SKM-1 (cell line): ENCODE results near the gene SLC38A2.

Experiments used
- DNase-seq: peaks from one replicate; lab custom pipeline; 2025; ENCODE audit not compliant: unreplicated experiment; lab: John Stamatoyannopoulos, UW

The SLC38A2 gene

DNA sequence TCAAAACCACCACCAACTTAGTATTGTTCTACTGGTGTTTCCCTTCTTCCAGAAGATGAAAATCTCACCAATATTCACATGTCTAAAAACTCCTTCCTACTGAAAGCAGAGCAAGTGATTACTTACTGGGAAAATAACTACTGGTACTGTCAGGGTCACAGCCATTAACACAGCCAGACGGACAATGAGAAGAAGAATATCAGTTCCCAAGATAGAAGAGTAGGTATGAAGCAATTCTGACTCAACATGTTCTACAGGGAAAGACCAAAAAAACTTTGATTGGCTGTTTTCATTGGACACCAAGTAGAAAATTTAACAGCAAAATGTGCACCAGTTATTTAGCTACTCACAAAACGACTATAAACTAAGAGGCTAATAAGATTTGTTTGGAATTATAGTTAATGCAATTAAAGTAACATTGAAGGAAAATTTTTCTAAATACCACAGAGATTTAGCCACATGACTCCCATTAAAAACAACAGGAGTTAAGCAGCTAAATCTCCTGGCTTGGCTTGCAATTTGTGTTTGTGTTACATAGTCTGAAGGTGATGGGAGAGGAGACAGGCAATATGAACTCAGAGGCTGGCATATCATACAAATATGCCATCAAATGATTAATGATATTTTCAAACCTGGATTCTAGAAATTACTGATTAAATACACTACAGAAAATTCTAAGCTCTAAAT is 9.5 kb downstream of the SLC38A2 start:
- DNase-seq = no peak

- no peak for DNase-seq
Measured at GRCh38 chr12:46361667-46362034, 10.9 kb downstream of the SLC38A2 start.

DNA sequence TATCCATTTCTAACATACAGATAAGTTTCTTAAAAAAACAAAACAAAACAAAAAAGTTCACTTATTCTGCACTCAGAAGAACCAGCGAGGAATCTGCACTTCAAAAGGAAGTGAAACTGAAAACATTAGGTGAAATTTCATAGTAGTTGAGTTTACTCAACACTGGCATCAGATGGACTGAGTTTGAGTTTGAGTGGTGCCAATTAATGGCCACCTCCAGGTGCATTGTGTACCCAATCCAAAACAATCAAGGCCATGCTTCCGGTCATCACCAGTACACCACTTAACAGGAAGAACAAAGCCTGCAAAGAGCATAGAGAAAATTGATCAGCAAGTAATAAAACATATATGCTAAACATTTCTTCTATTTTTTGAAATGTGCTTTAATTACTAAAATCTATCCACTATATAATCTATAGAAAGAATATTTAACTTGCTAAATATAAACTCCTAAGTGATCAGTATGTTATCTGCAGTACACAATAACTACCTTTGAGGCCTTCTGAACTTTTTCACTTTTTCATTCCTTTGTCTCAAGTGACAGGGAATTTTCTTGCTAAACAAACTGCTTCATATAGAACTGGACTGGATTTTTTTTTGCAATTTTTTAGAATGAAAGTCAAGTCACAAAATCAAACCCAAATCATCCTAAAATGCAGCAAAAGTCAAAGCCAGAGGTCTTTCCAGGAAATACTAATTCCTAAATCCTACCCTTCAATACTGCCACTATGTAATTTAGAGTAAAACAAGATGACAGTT is 11.5 kb downstream of the SLC38A2 start:
- DNase-seq = no peak

DNA sequence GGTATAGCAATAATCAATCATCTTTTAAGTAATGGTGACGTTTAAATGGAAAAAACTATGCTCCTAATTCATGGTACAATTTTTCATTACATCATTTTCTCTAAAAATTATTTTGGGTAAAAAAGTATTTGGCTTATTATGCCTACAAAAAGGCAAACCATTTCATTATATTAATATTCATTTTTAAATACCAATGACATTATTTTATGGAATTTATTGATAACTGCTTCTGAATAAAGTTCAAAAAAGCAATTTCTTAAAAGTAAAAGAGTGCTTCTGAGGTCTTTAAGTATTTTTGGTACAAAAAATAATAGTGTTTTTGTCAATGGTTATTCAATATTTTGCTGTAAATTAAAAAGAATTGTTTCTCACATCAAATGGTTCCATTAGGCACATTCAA is 12.2 kb downstream of the SLC38A2 start:
- DNase-seq = no peak

DNA sequence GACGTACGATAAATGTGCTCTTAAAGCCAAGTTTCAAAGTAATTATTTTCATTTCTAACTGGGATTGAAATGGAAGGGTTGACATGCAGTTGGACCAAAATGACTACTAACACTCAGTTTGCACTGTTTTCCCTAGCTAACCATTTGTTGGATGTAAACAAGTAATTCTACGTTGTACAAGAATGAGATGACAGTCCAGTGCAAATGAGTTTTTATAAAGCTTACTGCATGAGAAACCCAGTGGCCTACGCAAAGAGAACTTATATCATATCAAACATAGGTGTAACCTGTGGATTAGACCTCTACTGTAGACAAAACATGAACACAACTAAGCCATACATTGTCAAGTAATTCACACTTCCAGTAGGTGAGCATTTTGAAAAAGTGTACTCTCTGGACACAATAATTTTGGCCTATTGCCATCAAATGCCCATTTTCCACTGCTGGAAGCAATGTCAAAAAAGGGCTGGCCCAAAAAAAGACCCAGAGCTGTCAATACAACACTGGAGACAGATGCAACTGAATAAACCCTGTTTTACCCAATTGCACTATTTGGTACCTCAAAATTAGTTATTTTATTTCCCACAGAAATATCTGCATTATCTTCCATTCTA is 12.8 kb downstream of the SLC38A2 start:
- DNase-seq = no peak

DNA sequence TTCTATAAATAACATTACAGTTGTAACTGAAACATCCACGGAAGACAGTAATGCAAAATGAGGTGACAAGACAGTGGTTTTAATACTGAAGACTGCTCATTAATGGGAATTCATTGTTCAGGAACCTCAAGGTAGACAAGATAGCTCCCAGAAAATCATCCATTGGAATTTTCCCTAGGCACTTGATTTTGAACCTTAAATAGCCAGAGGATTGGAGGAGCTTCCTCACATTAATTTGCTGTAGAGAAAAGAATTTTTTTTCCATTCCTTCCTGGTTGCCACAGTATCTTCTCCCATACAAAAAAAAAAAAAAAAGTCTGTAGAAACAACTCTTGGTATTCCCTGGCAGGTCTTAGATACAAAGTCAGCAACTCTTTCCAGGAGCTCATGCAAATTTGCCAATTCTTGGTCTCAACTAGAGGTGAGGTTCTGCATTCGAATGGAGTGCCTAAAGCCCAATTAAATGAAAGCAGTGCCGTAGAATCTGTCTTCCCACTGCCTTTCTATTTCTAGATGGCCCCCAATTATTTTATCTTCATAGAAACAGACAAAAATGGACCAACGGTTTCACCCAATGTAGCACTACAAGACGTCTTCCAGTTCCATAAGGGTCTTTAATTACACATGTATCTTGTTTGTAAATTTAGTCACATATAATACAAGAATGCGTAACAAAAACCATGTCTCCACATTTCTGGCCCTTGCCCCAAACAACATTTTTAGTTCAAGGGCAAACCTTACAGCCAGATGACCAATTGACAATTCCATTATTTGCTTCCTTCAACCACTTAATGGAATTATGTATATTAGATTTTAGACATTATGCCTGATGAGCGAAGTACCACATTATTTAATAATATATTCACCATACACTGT is 13.5 kb downstream of the SLC38A2 start:
- no peak for DNase-seq

DNA sequence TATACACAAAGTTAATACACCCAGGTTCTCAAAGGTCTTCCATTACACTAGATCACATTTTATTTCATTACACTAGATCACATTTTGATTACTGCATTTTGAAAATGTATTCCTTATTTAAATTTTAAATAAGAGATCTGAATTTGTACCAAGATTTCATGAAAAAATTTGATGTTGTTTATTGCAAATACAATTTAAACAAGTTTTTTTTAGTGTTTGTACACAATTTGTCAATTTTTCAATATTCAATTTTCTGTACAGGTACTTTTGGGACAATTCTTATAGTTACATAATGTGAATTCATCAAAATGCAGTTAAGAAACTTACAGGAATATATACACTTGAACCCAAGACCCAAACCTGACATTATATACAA is 14.3 kb downstream of the SLC38A2 start:
- DNase-seq = no peak

GRCh38 chr12:46357438-46358324 is 14.9 kb downstream of the SLC38A2 start:
- DNase-seq = no peak

DNA sequence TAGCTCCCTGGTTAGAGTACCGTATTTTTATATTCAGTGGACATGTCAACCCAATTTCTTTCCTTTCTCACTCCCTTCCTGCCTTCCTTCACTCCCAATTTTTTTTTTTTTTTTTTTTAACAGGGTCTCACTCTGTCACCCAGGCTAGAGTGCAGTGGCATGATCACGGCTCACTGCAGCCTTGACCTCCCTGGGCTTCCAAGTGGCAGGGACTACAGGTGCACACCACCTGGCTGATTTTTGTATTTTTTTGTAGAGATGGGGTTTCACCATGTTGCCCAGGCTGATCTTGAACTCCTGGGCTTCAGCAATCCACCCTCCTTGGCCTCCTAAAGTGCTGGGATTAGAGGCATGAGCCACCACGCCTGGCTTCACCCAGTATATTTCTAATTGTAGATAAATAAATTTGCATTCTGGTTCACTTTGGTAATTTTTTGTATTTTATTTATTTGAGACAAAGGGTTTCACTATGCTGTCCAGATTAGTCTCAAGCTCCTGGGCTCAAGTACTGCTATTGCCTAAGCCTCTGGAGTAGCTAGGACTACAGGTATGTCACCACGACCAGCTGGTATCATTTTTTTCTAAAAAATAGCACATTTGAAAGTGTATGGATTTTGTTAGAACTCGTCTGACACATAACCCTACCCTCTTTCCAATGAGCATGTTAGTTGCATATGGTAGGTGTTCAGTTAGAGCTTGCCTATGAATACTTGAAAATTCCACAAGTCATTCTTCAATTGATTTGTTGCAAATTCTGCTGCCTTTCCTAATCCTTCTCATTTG is 15.7 kb downstream of the SLC38A2 start:
- no peak for DNase-seq

DNA sequence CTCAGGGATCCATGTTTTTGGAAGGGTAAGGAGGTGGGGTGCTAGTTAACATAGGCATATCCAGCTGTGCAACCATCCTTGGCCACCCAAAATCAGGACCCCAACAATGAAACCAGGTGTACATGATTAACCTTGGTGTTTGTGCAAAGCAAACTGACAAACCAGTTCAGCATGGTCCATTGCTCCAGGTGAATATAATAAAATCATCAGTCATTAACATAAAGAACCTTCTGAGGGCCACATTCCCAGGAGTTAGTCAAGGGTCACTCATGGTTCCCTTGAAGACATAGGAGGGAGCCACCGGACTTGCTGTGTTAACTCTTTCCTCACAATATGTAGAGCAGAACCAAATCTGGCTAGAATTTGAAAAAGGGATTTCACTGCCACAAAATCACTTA is 17.8 kb downstream of the SLC38A2 start:
- no peak for DNase-seq

DNA sequence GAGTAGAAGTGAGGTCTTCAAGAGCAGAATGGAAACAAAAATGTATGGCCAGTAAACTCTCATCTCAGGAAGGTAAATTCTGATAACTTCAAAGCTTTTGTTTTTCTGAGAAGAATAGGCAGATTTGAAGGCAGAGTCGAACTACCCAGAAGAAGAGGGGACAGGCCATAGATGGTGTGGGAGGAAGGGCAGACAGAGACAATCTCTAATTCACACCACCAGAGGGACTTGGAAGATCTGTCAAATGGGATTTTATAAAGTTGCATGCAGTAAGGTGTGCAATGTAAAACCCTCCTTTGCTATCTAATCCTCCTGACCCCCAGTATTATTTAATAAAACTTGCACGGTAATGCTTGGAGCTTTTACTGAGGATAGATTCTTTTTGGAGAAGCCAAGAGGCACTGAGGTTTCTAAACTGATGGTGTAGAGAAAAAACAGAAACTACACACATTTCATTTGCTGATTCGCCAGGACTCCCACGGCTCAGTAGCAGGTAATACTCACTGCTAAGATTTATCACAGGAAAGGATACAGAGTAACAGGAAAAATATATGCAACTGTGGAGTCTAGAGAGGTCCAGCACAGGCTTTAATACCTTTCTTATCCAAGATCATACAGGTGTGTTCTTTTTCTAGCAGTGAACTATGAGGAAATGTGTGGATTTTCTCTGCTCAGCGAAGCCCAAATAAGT is 18.3 kb downstream of the SLC38A2 start:
- no peak for DNase-seq

GRCh38 chr12:46351886-46352650 is 20.5 kb downstream of the SLC38A2 start:
- no peak for DNase-seq

- DNase-seq = no peak
Measured at GRCh38 chr12:46351138-46351537, 21.4 kb downstream of the SLC38A2 start.

DNA sequence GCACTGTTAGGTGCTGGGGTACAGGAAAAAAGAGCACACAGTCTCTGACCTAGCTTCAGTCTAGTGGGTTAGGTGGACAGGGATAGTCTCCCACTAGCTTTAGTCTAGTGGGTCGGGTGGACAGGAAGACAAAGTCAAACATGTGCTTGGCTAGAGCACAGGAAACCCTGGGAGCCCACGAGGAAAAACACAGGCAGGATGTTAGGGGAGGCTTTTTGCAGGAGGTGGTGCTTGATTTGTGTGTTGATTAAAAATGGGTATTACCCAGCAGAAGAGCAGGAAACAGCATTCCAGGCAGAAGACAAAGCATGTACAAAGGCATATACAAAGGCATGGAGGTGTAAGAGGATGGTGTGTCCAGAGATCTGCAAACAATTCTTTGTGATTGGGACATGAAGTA is 23.3 kb downstream of the SLC38A2 start:
- no peak for DNase-seq

DNA sequence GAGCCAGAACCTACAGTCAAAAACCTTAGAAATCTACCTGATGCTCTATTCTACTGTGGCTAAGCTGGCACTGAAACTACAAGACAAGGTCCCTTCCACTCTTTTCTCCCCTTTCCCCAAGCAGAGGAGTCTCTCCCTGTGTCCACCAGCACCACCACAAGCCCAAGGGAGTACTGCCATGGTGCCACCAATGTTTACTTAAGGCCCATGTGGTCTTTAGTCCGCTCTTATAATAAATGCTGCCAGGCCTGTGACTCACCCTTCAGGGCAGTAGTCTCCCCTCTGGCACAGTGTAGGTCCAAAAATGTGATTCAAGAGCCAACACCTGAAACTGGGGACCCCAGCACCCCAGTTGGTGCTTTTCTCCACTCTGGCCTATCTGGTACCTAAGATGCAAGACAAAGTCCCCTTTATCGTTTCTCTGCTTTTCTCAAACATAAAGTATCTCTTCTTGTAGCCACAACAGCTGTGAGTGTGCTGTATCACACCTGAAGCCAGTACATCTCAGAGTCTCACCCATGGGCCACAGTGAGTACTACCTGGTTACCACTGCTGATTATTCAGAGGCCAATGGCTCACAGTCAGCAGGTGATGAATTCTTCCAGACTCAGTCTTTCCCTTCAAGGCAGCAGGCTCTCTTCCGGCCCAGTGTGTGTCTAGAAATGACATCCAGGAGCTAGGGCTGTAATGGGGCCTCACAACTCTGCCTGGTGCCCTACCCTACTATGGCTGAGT is 29.3 kb downstream of the SLC38A2 start:
- DNase-seq = no peak

DNA sequence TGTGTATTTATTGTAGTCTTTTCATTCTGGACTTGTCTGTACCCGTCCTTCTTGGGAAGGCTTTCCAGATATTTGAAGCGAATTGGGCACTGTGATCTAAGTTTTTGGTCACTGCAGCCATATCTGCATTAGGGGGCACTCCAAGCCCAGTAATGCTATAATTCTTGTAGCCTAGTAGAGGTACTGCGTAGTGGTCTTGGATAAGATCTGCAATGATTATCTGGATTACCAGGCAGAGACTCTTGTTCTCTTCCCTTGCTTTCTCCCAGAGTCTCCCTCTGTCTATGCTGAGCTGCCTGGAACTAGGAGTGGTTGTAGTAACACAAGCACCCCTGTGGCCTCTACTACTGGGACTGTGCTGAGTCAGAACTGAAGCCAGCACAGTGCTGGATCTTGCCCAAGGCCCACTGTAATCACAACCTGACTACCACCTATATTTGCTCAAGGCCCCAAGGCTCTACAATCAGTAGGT is 30.0 kb downstream of the SLC38A2 start:
- DNase-seq = no peak

DNA sequence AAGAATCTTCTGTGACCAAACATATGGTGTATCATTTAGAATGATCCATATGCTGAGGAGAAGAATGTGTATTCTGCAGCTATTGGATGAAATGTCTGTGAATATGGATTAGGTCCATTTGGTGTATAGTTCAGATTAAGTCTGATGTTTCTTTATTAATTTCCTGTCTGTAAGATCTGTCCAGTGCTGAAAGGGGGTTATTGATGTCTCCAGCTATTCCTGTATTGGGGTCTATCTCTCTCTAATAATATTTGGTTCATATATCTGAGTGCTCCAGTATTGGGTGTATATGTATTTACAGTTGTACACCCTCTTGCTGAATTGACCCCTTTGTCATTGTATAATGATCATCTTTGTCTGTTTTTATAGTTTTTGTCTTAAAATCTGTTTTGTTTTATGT is 33.5 kb downstream of the SLC38A2 start:
- DNase-seq = no peak

DNA sequence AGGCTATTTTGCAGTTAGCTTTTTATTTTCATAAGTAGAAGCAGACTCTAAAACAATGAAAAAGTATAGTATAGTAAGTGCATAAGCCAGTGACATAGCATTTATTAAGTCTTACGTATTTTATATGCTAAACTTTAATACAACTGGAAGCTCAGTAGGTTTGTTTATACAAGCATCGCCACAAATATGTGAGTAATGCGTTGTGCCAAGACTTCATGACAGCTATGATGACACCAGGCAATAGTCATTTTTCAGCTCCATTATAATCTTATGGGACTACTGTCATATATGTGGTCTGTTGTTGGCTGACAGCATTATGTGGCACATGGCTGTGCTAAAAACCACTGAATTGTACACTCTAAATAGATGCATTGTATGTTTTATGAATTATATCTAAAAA is 40.3 kb downstream of the SLC38A2 start:
- no peak for DNase-seq
